ENCODE results near the gene SUSD3.

SUSD3 gene

DNA sequence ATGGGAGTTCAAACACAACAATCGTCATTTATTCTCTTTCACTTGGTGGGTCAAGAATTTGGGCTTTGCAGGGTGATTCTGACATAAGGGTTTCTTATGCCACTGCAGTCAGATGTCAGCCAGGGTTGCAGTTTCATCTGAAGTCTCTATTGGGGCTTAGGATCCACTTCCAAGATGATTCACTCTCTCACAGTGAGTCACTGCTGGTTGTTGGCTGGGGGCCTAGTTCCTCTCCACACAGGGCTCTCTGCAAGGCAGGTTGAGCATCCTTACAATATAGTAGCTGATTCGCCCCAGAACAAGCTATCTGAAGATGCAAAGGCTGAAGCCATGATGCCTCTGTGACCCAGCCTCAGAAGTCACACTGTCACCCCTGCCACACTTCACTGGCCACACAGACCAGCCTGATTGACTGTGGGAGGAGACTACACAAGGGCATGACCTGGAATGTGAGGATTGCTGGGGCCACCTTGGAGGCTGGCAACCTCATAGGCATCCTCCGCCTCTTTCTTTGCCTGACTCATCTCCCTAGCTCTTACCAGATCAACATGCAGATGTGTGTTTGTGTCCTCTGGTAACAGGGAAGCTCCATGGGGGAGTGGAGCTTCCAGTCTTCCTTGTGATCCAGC lies 33.1 kb downstream of the SUSD3 start:
- no peak overlapping the region for H3K4me3 ChIP-seq (ENCODE audit: low read depth, low read length)
- peak; percentile 88 for DNase-seq (ENCODE audit: low read depth)
- TF ChIP-seq CTCF (IDR thresholded peaks at IDR 0.05; ENCODE audit: insufficient read depth, low read depth, low read length, missing control alignments), result no peak

DNA sequence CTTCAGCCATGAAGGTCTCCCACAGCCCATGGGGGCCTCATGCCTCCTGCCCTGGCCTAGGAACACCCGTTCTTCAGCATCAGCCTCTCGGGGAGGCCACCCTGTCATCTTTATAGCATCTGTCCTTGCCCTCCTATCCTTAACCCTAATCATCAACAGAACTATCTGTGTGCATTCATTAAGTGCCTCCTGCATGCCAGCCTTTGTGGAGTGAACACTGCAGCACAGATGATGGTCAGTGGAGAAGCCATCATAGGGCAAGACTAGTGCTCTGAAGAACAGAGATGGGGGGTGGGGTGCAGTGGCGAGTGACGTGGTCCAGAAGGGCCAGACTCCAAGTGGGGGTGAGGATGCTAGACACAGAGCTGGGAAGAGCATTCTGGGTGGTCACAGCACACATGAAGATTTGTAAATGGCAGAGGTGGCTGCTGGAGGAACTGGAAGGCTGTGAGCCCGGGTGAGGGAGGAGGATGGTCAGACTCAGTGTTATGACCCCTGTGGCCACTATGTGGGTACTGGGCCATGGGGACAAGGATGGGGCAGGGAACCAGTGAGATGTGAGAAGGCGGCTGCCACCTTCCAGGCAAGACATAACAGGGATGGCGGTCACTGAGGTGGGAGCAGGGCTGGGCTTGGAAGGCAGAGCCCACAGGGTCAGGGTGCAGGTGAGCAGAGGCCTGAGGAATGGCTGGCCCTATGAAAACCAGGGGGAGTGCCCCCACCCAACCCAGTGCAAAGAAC lies 33.9 kb downstream of the SUSD3 start:
- no peak for TF ChIP-seq CTCF (IDR thresholded peaks at IDR 0.05; ENCODE audit: insufficient read depth, low read depth, low read length, missing control alignments)

GRCh38 chr9:93093127-93093876 lies 34.8 kb downstream of the SUSD3 start:
- peak; percentile 78 for DNase-seq (ENCODE audit: low read depth)
- H3K4me3 ChIP-seq (ENCODE audit: low read depth, low read length), result peak overlapping the region; percentile 18
- TF ChIP-seq CTCF (IDR thresholded peaks at IDR 0.05; ENCODE audit: insufficient read depth, low read depth, low read length, missing control alignments), result no peak

More for the DNA sequence above, 33.9 kb downstream of the SUSD3 start:
- DNase-seq (ENCODE audit: low read depth), result no peak
- no peak overlapping the region for H3K4me3 ChIP-seq (ENCODE audit: low read depth, low read length)

GRCh38 chr9:93093877-93094657 lies 35.6 kb downstream of the SUSD3 start:
- peak overlapping the region; percentile 77 for H3K4me3 ChIP-seq (ENCODE audit: low read depth, low read length)
- peak; percentile 28 for DNase-seq (ENCODE audit: low read depth)
- no peak for TF ChIP-seq CTCF (IDR thresholded peaks at IDR 0.05; ENCODE audit: insufficient read depth, low read depth, low read length, missing control alignments)

DNA sequence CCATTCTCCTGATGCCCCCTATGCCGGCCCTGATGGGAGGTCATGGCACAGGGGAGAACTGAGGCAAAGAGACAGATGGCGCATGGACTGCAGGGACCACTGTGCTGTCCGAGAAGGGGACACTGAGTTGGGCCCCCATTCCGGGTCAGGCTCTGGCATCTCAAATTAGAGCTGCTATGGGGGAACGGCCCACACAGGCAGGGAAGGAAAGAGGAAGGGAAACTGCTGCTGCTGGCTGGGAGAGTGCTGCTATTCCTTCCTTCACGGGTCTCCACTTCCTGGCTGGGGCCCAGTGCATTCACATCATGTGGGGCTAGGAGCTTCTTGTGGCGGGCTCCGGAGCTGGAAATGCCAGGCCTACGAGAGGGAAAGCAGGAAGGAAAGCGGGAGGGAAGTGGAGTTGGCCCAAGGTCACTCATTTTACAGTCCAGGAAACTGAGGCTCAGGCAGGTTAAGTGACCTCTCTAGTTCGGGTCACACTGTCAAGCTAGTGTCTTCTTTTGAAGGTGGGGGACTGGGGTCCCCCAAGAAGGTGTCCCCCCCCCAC lies 36.2 kb downstream of the SUSD3 start:
- no peak for TF ChIP-seq CTCF (IDR thresholded peaks at IDR 0.05; ENCODE audit: insufficient read depth, low read depth, low read length, missing control alignments)
- DNase-seq (ENCODE audit: low read depth), result peak; percentile 82
- peak overlapping the region; percentile 77 for H3K4me3 ChIP-seq (ENCODE audit: low read depth, low read length)

Data from GM12865 (cell line).